Islet precursor cell (in vitro differentiated cells): ENCODE data around the gene ZMIZ2.
A peak's percentile ranks its signal among the peaks of the same experiment; 100 is the strongest.
"Not testable (repeated sequence)": the region's sequence is repeated elsewhere in the genome, so short reads cannot be mapped to it uniquely, and the experiment has no call there.

Experiments
- DNase-seq: peaks from one replicate; pipeline ENCODE4 v3.0.0-alpha.2; 2018

The ZMIZ2 gene

GRCh38 chr7:44748045-44748947, at the start of gene ZMIZ2:
Gene ZMIZ2, plus strand, starts transcription at chr7:44748847. Its CDS starts 7,403 bp downstream, at chr7:44756250.
- peak; percentile 96 for DNase-seq

- DNase-seq: not testable (repeated sequence)
Observed at GRCh38 chr7:44699598-44699997, 49.0 kb upstream of the ZMIZ2 start.

- DNase-seq: no peak
Observed at GRCh38 chr7:44700322-44700721, 48.3 kb upstream of the ZMIZ2 start.

- DNase-seq: not testable (repeated sequence)
Observed at GRCh38 chr7:44703391-44703790, 45.3 kb upstream of the ZMIZ2 start.

- no peak for DNase-seq
Observed at GRCh38 chr7:44703921-44704320, 44.7 kb upstream of the ZMIZ2 start.

GRCh38 chr7:44705434-44705833, 43.2 kb upstream of the ZMIZ2 start:
- no peak for DNase-seq

- no peak for DNase-seq
Observed at GRCh38 chr7:44706788-44707557, 41.7 kb upstream of the ZMIZ2 start.

- DNase-seq: no peak
Observed at GRCh38 chr7:44707558-44708230, 41.0 kb upstream of the ZMIZ2 start.

GRCh38 chr7:44709011-44709915, 39.4 kb upstream of the ZMIZ2 start:
- no peak for DNase-seq

GRCh38 chr7:44709945-44710596, 38.6 kb upstream of the ZMIZ2 start:
- no peak for DNase-seq

GRCh38 chr7:44711528-44711927, 37.1 kb upstream of the ZMIZ2 start:
- DNase-seq: no peak

- DNase-seq: peak; percentile 68
Observed at GRCh38 chr7:44712012-44712411, 36.6 kb upstream of the ZMIZ2 start.

- DNase-seq: no peak
Observed at GRCh38 chr7:44713141-44713540, 35.5 kb upstream of the ZMIZ2 start.

GRCh38 chr7:44713680-44714335, 34.8 kb upstream of the ZMIZ2 start:
- DNase-seq: no peak

- DNase-seq: no peak
Observed at GRCh38 chr7:44716205-44716604, 32.4 kb upstream of the ZMIZ2 start.

GRCh38 chr7:44720301-44720700, 28.3 kb upstream of the ZMIZ2 start:
- no peak for DNase-seq

- DNase-seq: no peak
Observed at GRCh38 chr7:44724276-44724675, 24.4 kb upstream of the ZMIZ2 start.

- DNase-seq: not testable (repeated sequence)
Observed at GRCh38 chr7:44726250-44726649, 22.4 kb upstream of the ZMIZ2 start.

- peak; percentile 79 for DNase-seq
Observed at GRCh38 chr7:44727158-44727936, 21.3 kb upstream of the ZMIZ2 start.

- no peak for DNase-seq
Observed at GRCh38 chr7:44727937-44728262, 20.7 kb upstream of the ZMIZ2 start.
